NB4 (cell line): ENCODE results near the gene SERPINF2.
"Not testable (repeated sequence)": the region's sequence is repeated elsewhere in the genome, so short reads cannot be mapped to it uniquely, and the experiment has no call there.

Experiments used
- DNase-seq: peaks from one replicate; pipeline ENCODE4 v3.0.0; 2010; ENCODE audit warnings: low read depth
- H3K4me3 ChIP-seq: one replicate; pipeline ENCODE4 v1.5.1; 2011; ENCODE audit warnings: mild to moderate bottlenecking, low read depth, low read length, moderate library complexity
- MAX ChIP-seq: IDR thresholded peaks from 2 replicates; pipeline ENCODE4 v1.6.1; 2011; ENCODE audit warnings: low read depth, low read length
- MYC ChIP-seq: IDR thresholded peaks from 2 replicates; pipeline ENCODE4 v1.6.1; 2011; ENCODE audit warnings: low read depth, low read length
- POLR2A ChIP-seq: IDR thresholded peaks from 2 replicates; pipeline ENCODE4 v1.6.1; 2011; ENCODE audit warnings: mild to moderate bottlenecking; ENCODE audit not compliant: insufficient read length; ENCODE audit errors: extremely low read depth
- TF ChIP-seq, protein P1 (sequence below): IDR thresholded peaks from one replicate; pipeline ENCODE4 v1.5.1; 2012; ENCODE audit warnings: low read depth, low read length

The SERPINF2 gene

GRCh38 chr17:1715803-1716075 lies 26.9 kb upstream of the SERPINF2 start:
- TF ChIP-seq MYC (no peak), MAX (no peak), POLR2A (no peak)
- TF ChIP-seq, protein P1, sequence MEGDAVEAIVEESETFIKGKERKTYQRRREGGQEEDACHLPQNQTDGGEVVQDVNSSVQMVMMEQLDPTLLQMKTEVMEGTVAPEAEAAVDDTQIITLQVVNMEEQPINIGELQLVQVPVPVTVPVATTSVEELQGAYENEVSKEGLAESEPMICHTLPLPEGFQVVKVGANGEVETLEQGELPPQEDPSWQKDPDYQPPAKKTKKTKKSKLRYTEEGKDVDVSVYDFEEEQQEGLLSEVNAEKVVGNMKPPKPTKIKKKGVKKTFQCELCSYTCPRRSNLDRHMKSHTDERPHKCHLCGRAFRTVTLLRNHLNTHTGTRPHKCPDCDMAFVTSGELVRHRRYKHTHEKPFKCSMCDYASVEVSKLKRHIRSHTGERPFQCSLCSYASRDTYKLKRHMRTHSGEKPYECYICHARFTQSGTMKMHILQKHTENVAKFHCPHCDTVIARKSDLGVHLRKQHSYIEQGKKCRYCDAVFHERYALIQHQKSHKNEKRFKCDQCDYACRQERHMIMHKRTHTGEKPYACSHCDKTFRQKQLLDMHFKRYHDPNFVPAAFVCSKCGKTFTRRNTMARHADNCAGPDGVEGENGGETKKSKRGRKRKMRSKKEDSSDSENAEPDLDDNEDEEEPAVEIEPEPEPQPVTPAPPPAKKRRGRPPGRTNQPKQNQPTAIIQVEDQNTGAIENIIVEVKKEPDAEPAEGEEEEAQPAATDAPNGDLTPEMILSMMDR: no peak
- DNase-seq: no peak
- peak overlapping the region; percentile 44 for H3K4me3 ChIP-seq

DNA sequence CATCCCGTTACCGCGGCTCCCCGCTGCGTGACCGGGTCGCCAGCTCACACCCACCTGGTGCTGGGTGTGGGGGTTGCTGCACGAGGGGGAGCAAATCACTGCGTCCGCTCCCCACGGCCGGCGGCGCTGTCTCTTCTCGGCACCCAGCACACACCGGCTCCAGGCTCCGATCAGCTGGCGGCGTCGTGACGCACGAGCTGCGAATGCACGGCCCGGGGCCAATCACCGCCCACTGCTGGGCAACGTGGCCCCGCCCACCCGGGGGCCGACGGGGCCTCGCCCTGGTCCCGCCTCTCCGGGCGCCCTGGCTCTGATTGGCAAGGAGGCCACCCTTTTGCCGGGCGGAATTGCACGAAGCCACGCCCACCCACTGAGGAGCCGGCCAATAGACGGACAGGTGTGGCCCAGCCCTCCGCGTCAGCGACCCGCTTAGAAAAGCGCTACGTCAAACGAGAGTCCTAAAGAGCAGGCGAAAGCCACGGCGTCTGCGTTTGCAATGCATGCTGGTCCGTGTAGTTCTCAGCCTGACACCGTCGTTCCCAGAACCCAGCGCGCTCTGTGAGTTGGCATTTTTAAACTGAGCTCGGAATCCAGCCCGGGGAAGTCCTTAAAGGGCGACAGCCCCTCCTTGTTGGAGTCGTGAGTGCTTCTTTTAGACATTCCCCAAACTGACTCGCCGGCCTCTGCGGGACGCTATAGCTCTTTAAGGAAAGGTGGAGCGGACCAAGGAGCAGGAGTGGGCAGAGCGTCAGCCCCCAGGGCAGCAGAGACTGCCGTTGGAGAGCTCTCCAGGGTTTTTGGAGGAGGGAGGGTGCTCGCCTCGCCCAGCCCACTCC lies 26.4 kb upstream of the SERPINF2 start:
- TF ChIP-seq MAX (no peak; the same call in 1 of the 2 replicates), POLR2A (no peak), MYC (no peak)
- TF ChIP-seq, protein P1: no peak
- peak; percentile 98 for DNase-seq
- H3K4me3 ChIP-seq: peak overlapping the region; percentile 72

DNA sequence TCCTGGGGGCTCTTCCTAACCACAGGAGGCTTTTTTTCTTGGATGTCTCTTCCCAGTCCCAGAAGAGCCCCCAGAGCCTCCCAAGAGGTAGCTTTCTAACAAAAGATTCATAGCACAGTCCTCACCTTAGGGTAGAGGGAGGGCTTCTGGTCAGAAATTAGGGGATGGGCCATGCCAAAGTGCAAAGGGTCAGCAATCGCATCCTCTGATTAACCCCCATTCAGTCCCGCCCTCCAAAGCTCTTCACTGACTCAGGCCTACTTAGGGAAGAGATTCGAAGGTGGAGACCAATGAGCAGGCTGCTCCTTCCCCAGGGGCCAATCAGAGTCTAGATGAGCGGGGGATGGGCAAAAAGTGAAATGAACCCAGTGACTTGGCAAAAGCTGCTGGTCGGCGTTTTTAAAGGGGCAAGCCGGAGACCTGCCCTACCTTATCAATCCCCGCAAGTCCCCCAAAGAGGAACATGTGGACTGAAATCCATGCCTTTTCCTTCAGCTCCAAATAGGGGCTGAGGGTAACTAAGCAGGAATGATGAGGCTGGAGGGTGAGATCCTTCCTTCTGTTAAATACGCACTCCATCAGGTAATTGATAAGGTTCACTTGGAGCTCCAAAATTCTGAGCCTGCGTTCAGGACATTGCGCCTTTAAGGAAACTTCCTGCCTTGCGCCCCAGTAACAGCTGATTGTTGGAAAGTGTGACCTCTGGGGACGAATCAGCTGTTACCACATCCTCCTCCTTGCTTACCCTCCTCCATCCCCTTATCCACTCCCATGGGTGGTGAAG lies 25.6 kb upstream of the SERPINF2 start:
- no peak for TF ChIP-seq POLR2A
- peak; percentile 33; the same call in 1 of the 2 replicates for TF ChIP-seq MAX
- TF ChIP-seq MYC: peak; percentile 51
- DNase-seq: peak; percentile 95
- H3K4me3 ChIP-seq: peak overlapping the region; percentile 72

DNA sequence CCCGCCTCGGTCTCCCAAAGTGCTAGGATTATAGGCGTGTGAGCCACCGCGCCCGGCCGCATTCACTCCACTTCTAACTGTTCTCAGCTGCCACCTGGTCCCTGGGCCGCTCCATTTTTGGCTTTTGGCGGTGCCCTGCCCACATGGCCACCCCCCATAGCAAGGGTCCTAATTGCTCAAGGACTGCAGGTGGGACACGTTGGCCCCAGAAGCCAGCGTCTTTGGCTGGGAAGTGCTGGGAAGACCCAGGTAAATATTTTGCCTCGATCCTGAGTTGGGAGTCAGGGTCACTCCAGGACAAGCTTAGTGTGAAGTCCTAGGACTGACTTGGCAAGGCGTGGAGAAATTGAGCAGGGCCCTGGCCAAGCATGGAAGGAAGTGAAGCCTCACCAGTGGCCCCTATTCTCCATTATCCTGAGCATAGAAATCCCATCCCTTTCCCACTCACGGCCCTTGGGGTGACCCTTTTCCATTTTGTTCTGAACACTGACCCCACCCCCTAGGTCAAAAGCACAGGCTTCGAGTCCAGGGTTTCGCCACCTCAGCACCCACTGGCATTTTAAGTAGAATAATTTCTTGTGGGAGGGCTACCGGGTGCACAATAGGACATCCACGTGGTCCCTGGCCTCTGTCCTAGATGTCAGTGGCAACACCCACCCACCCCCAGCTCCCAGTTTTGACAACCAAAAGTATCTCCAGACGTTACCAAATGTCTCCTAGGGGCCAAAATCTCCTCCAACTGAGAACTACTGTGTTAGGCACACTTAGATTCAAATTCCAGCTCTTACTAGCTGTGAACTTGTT lies 24.1 kb upstream of the SERPINF2 start:
- no peak overlapping the region for H3K4me3 ChIP-seq
- no peak for DNase-seq
- TF ChIP-seq POLR2A (no peak), MYC (no peak), MAX (no peak)
- TF ChIP-seq, protein P1: no peak

DNA sequence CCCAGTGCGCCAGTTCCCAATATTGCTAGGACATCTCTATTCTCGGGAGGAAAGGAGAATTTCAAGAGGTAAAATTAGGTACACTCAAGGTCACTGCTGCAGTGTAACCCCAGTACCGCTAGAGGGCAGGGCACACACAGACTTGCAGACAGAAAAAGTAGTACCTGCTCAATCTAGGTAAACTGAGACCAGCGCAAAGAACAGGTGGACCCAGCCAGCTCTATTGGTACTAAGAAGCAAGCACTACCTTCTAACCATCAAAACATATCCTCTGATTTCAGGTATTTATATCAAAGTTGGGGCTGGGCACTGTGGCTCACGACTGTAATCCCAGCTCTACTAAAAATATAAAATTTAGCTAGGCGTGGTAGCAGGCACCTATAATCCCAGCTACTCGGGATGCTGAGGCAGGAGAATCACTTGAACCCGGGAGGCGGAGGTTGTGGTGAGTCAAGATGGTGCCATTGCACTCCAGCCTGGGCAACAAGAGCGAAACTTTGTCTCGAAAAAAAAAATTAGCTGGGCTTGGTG lies 21.8 kb upstream of the SERPINF2 start:
- DNase-seq: peak; percentile 55
- no peak for TF ChIP-seq MYC
- no peak for TF ChIP-seq POLR2A
- TF ChIP-seq, protein P1: peak; percentile 87
- no peak for TF ChIP-seq MAX
- H3K4me3 ChIP-seq: no peak overlapping the region

DNA sequence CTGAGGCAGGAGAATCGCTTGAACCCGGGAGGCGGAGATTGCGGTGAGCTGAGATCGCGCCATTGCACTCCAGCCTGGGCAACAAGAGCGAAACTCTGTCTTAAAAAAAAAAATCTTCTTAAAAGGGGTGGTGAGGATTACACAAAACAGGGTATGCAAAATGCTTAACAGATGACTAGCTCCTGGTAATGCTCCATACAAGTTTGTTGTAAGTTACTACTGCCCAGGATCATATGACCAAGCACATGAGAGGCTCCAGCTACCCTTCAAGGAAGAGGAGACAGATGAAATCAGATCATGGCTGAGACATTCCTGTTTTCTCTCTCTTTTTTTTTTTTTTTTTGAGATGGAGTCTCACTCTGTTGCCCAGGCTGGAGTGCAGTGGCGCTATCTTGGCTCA lies 20.6 kb upstream of the SERPINF2 start:
- H3K4me3 ChIP-seq, DNase-seq: not testable (repeated sequence)
